GM23338 (cell line): ENCODE results near the gene FYN.
"Not testable (repeated sequence)": the region's sequence is repeated elsewhere in the genome, so short reads cannot be mapped to it uniquely, and the experiment has no call there.

Source experiments
- CREB1 ChIP-seq: fragments of 250-450 bp; sonication (Bioruptor Pico); IDR thresholded peaks from 2 replicates; pipeline ENCODE4 v1.5.0; 2020; ENCODE audit warnings: low read depth, mild to moderate bottlenecking, moderate library complexity
- EZH2 ChIP-seq: fragments of 200-600 bp; sonication (generic); IDR thresholded peaks from one replicate; pipeline ENCODE4 v1.8.0; 2017; ENCODE audit warnings: antibody characterized with exemption, mild to moderate bottlenecking, low read depth; ENCODE audit not compliant: unreplicated experiment
- JUNB ChIP-seq: IDR thresholded peaks from one replicate; pipeline ENCODE4 v1.6.1; 2016; ENCODE audit warnings: antibody characterized with exemption; ENCODE audit not compliant: unreplicated experiment
- POLR2AphosphoS5 ChIP-seq: IDR thresholded peaks from 2 replicates; pipeline ENCODE4 v1.6.1; 2016; ENCODE audit warnings: antibody characterized with exemption, low read depth
- REST ChIP-seq: IDR thresholded peaks from one replicate; pipeline ENCODE4 v1.6.1; 2018; ENCODE audit warnings: antibody characterized with exemption; ENCODE audit not compliant: unreplicated experiment
- STAT1 ChIP-seq: IDR thresholded peaks from one replicate; pipeline ENCODE4 v1.6.1; 2016; ENCODE audit warnings: antibody characterized with exemption; ENCODE audit not compliant: unreplicated experiment
- TF ChIP-seq, protein P1 (sequence below), 2 experiments: fragments of 200-600 bp in 1 of 2; sonication (generic) in 1 of 2; conservative IDR thresholded peaks; 2 replicates each; pipeline versions ENCODE4 v1.5.1 to v1.6.1; 2016 to 2017; ENCODE audit warnings: antibody characterized with exemption in 2 of 2, low read depth in 2 of 2, mild to moderate bottlenecking in 2 of 2, moderate library complexity in 1 of 2

GRCh38 chr6:111680811-111681609 lies 192.2 kb downstream of the FYN start:
- not testable (repeated sequence) for TF ChIP-seq CREB1 (CRISPR knock-in tag); EZH2; POLR2AphosphoS5; JUNB; REST; STAT1
- TF ChIP-seq, protein P1, sequence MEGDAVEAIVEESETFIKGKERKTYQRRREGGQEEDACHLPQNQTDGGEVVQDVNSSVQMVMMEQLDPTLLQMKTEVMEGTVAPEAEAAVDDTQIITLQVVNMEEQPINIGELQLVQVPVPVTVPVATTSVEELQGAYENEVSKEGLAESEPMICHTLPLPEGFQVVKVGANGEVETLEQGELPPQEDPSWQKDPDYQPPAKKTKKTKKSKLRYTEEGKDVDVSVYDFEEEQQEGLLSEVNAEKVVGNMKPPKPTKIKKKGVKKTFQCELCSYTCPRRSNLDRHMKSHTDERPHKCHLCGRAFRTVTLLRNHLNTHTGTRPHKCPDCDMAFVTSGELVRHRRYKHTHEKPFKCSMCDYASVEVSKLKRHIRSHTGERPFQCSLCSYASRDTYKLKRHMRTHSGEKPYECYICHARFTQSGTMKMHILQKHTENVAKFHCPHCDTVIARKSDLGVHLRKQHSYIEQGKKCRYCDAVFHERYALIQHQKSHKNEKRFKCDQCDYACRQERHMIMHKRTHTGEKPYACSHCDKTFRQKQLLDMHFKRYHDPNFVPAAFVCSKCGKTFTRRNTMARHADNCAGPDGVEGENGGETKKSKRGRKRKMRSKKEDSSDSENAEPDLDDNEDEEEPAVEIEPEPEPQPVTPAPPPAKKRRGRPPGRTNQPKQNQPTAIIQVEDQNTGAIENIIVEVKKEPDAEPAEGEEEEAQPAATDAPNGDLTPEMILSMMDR (conservative IDR thresholded peaks at IDR 0.05; ENCODE audit: low read depth in 2 of 2), result not testable (repeated sequence)
